GM12874 (cell line): ENCODE measurements around the gene STUB1.

Source experiments
- TF ChIP-seq, protein P1 (sequence below): IDR thresholded peaks from 2 replicates; pipeline ENCODE4 v1.5.1; 2011; ENCODE audit warnings: low read depth, mild to moderate bottlenecking, control low read depth, low read length, moderate library complexity; ENCODE audit not compliant: insufficient read depth

STUB1 gene

DNA sequence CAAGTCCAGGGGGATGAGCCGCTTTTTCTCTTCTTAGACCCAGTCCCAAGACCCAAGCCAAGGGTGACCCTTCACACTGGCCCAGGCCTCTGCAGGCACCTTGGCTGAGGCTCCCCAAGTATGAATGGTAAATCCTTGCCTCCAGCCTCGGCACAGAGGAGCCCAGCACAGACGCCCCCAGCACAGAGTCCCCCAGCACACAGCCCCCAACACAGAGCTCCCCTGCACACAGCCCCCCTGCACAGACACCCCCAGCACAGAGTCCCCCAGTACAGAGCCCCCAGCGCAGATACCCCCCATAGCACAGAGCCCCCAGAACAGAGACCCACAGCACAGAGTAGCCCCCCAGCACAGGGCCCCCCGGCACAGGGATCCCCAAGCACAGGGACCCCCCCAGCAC lies 39.6 kb upstream of the STUB1 start:
- TF ChIP-seq, protein P1, sequence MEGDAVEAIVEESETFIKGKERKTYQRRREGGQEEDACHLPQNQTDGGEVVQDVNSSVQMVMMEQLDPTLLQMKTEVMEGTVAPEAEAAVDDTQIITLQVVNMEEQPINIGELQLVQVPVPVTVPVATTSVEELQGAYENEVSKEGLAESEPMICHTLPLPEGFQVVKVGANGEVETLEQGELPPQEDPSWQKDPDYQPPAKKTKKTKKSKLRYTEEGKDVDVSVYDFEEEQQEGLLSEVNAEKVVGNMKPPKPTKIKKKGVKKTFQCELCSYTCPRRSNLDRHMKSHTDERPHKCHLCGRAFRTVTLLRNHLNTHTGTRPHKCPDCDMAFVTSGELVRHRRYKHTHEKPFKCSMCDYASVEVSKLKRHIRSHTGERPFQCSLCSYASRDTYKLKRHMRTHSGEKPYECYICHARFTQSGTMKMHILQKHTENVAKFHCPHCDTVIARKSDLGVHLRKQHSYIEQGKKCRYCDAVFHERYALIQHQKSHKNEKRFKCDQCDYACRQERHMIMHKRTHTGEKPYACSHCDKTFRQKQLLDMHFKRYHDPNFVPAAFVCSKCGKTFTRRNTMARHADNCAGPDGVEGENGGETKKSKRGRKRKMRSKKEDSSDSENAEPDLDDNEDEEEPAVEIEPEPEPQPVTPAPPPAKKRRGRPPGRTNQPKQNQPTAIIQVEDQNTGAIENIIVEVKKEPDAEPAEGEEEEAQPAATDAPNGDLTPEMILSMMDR, result no peak

DNA sequence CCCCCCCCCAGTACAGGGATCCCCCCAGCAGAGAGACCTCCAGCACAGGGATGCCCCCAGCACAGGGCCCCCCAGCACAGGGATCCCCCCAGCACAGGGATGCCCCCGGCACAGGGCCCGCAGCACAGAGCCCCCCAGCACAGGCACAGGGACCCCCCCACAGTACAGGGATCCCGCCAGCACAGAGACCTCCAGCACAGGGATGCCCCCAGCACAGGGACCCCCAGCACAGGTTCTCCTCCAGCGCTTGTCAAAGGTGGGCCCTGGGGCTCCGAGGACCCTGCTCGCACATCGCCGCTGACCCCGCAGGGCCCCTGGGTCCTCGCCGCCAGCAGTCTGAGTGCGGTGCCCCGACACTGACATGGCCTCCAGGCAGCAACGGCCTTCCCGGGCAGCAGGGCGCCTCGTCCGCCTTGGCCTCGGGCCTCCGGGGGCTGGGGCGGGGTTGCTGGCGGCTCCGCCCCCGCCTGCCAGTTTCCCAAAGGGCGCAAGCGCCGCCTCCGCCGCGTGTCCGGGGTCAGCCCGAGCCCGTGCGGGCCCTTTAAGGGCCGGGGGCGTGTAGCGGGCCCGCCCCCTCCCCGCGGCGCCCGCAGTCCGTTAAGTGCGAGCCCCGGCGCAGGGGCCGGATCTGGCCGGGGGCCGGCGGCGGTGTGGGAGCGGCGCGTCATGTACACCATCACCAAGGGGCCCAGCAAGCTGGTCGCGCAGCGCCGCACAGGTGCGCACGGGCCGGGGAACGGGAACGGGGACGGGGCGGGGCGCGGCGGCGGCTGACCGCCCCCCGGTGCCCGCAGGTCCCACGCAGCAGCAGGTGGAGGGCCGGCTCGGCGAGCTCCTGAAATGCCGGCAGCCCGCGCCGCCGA lies 38.7 kb upstream of the STUB1 start, which contains the start of gene MCRIP2:
Gene MCRIP2, plus strand, starts transcription at position 503 of the 863 bp plus-strand sequence. Its CDS starts 164 bp downstream, at position 667.
- TF ChIP-seq, protein P1, result no peak

DNA sequence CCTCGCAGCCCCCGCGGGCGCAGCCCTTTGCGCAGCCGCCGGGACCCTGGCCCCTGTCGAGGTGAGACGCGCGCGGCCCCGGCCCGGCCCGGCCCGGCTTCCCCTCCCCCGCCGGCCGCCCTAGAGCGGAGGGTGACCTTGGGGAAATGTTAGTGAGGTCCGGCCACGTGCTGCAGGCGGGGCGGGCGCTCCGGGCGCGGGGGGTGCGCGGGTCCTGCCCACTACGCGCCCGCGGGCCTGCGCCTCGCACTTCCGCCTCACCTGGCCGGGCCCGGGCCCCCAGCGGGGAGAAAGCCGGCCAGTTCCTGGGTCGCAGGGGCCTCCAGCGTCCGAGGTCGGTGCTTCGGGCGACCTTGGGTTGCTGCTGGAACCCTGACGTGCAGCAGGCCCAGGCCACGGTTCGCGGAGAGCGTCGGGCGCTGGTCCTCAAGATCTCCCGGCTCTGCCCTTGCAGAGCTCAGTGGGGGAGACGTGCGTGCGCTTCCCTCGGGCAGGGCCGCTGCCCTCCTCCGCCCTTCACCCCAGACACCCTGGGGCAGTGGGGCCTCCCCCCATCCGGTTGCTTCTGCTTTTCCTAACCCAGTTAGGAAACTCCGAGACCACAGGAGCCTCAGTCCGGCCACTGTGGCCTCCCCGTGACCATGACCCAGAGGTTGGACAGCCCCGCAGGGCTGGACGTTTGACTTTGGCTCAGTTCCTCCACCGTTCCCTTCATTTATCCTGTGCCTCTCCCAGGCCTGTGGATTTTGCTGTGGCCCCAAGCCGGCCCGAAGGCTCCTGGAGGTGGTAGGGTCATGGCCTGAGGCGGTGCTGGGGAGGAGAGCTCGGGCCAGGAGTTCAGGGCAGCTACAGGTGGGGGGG lies 37.8 kb upstream of the STUB1 start:
- TF ChIP-seq, protein P1, result no peak

DNA sequence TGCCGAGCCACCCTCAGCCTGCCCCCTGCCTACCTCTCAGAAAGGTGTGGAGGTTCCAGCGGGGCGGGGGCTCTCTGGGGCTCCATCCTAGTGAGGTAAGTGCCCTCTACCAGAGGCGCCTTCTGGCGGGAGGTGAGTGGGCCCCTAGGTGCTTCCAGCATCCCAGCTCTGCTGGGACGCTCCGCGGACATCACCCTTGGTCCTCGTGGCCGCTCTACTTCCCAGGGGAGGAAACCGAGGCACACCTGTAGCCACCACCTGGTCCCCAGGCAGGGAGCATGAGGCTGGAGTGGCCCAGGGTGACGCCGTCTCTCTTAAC lies 37.2 kb upstream of the STUB1 start:
- TF ChIP-seq, protein P1, result no peak

DNA sequence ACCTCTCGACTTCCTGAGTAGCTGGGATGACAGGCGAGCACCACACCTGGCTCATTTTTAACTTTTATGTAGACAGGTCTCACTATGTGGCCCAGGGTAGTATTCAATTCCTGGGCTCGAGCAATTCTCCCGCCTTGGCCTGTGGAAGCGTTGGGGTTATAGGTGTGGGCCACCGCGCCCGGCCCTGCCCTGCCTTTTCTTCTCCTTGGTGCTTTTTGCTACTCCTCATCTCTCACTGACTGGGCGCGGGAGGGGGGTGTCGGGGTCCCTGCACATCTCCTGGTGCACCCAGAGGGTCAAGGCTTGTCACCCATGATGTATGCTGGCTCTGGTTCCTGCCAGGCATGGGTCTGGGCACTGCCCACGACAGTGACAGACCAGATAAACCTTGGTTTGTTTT lies 35.7 kb upstream of the STUB1 start:
- TF ChIP-seq, protein P1, result no peak

DNA sequence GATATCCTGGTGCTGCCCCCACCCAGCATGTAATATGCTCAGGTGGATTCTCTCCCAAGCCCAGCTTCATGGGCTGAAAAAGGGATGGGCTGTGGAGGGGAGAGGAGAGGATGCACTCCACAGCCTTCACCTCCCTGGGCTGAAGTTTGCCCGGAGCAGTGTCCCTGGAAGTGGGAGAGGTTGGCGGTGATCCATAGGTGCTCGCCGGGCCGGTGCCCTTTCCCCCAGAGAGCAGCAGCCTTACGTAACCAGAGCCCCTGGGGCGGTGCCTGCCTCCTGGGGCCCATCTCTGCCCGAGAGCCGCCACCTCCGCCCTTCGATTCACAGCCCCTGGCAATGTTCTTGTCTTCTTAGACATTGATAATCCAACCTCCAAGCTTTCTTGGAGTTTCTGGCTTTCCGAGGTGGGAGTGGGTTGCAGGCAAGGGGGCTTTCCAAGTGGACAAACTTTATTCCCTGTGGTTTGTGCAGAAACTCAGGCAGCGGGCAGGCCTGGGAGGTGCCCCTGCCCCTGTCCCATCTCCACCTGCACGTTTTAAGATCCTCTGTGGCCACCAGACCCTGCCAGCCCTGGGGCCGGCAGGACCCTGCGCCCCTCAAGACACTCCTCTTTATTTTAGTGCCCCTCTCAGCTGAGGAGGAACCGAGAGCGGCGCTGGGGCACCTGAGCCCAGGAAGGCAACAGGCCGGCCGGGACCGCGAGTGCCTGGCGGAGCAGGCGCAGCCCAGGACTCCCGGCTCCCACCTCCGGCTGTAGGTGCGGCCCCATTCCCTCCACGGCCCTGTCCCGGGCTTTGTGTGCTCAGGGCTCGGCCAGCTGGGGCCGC lies 34.1 kb upstream of the STUB1 start:
- TF ChIP-seq, protein P1, result no peak

DNA sequence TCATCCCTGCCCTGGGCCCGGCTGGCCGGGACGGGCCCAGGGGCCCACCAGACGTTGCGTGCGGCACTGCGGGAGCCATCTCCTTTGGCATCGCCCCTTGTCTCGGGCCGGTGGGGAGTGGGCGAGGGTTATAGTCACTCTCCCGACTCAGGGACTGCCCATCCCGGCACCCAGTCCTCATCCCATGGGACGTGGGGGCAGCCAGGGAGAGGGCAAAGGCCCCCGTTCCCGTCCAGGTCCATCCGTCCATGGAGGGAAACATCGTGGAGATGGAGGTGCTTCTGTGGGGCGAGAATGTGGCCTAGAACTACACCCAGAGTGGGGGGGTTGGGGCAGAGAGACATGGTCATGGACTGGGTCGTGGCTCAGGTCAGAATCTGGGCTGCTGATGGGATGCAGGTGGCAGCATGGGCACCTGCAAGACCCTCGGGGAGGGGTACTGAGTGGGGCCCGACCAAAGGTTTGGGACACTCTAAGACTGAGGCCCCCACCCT lies 33.5 kb upstream of the STUB1 start:
- TF ChIP-seq, protein P1, result no peak
